Measurements from ENCODE around the gene PDPN.

Gene PDPN

GRCh38 chr1:13581446-13581845, 2.2 kb upstream of the PDPN start:
- no peak for DNase-seq

DNA sequence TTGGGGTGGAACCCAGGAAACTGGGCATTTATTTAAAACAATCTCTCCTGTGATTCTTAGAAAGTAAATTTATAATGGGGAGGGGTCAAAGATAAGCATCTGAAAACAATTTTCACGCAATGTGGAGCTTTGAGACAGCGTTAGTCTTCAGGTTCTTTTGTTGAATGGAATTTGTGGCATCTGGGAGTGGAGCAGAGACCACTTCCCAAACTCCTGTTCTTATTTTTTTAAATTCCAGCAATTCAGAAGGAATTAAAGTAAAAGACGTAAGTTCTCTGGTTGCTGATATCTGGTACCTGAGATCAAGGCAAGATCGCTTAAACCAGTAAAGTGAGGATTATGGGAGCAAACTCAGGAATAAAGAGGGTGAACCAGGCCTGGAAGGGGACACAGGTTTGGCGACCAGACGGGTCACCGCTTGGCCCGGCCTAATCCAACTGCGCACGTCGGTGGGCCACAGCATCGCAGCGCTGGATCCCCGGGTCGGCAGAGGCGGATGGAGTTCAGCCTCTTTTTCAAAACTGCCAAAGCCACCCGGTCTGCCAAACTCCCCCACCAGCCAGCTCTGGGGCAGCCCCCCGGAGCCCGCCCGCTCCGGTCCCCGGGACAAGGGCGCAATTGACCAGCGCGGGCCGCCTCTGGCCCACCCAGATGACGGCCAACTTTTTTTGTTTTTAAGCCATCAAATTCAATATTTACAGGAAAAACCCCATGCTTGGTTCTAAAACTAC, 754 bp upstream of the PDPN start:
- DNase-seq: no peak

GRCh38 chr1:13583966-13584791, 547 bp downstream of the PDPN start:
- DNase-seq: no peak

GRCh38 chr1:13584876-13585611, 1.4 kb downstream of the PDPN start:
- no peak for DNase-seq

DNA sequence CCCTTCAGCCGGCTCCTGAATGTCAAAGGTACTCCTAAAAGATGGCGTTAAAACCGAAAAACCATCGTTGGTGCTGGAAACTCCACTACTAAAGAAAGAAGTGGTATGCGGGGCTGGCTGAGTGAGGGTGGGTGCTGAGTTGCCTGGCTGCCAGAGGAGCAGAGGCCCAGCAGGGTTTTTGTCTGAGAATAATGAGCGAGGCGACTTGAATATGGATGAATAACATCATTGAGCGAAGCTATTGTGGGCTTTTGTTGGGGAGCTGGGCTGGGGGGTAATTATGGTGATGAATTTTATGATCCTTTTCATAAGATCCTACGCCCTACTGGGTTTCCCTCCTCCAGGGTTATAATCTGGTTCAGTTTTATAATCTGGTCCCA, 2.0 kb downstream of the PDPN start:
- no peak for DNase-seq

DNA sequence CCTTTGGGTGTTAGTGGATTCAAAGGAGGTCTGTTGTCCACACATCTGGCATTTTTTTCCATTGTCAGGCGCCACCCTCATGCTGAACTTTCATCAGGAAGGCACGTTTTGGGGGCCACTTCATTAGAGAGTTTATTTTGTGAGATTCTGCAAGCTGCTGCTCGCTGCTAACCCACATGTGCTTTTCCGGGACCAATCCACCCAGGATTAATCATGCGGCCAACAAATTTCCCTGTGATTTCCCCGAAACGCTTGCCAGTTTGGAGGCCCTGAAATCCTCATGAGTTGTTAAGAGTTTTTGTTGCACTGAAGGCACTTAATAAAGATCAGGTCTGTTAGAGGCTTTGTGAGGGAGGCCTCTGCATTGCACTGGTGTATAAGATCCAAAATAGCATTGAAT, 2.4 kb downstream of the PDPN start:
- DNase-seq: no peak

DNA sequence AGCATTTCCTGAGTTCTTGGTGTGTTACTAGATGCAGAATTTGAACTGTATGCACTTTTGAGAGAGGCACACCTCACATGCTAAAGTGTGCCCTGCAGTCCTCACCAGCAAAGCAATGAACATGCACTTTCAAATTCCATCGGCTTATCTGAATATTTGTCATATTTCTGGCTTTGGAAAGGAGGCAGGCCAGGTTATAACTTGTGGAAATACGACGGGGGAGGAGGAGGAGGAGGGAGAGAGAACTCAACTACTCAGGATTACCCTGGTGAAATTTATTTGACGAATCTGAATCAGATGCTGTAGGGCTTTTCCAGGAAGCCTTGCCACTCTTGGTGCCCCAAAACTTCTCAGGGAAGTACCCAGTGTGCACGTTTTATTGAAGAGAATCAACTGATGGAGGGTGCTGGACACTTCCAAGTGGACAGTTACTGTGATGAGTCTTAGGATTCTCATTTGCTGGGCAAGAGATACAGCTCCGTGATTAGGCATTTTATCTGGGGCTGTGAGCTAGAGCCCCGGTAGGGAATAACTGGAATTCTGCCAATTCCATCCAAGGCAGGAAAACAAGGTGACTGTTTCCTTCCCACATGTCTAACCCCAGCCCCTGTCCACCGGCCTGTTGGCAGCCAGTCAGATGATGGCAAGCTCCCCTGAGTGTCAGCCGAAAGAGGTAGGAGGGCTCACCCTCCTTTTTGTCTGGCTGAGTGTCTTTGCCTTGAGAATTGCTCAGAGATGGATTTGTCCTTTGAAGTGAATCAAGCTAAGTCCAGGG, 3.8 kb downstream of the PDPN start:
- DNase-seq: no peak

DNA sequence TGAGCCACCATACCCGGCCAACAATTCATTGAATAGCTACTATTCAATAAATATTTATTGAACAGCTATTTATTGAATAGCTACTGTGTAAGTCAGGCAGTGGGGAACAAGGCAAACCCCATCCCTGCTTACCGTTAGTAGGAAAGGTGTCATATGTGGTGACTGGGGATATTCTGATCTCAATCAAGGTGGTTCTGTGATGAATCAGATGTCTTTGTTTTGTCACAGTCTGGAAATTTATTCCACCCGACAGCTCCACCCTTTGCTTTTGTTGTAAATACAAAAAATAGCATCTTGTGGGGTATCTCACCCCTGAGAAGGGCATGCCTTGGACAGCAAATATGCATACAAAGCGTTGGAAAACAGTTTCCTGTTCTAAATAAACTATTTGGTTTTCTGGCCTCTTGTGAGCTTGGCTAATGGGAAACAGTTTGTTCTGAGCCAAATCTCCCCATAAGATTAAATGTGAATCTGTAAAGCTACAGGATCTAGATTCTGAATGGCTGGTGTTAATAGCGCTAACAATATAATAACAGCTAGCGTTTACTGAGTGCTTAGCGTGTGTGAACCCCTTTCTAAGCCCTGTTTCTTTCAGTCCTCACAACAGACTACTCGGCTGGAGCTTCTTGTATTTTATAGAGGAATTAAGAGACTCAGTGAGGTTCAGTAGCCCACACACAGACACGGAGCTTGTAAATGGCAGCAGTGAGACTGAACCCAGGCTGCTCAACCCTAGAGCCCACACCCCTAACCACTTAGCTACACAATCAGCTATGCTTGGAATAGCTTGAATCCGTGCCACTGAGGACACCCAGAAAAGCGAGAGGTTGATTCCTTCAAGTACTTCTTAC, 5.5 kb downstream of the PDPN start:
- no peak for DNase-seq

GRCh38 chr1:13590486-13590885, 6.9 kb downstream of the PDPN start:
- no peak for DNase-seq

GRCh38 chr1:13593511-13594131, 10.0 kb downstream of the PDPN start:
- DNase-seq: no peak

- no peak for DNase-seq
Observed at GRCh38 chr1:13595411-13595810, 11.8 kb downstream of the PDPN start.

GRCh38 chr1:13597166-13597565, 13.5 kb downstream of the PDPN start:
- no peak for DNase-seq

GRCh38 chr1:13600762-13601453, 17.3 kb downstream of the PDPN start:
- no peak for DNase-seq

GRCh38 chr1:13604176-13604575, 20.5 kb downstream of the PDPN start:
- no peak for DNase-seq

DNA sequence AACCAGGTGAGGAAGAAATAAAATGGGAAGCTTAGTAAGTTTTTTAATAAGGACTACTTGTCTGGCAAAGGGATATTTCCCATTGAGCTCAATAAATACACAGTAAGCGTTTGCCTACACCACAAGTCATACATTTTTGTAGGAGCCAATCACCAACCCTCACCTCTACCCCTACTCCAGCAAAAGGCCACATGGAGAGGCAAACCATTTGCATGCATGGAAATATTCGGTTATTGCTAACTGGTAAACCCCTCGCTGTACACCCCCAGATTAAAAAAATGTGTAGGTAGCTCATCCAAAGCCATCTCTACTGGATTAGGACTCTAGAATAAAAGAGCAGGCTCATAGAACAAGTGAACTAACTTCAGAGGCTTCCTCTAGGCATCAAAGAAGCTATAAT, 21.1 kb downstream of the PDPN start:
- no peak for DNase-seq

- no peak for DNase-seq
Observed at GRCh38 chr1:13605159-13605558, 21.5 kb downstream of the PDPN start.

GRCh38 chr1:13607002-13607401, 23.4 kb downstream of the PDPN start:
- no peak for DNase-seq

DNA sequence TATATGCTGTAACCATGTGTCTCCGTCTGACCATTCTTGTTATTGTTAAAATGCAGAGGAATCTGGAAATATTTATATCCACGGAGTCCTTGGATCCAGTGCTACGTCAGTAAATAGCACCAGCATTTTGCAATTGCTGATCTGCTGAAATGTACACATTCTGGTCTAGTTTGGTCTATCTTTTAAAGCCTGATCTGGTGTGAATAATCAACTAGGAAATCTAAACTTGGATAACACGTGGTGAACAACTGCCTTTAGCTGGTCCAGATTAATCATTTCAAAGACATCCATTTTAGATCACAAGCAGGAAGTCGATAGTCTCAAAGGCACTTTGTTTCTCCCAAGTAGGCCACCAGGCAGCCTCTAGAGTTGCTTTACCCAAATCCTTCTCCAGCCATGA, 32.6 kb downstream of the PDPN start:
- DNase-seq: no peak

DNA sequence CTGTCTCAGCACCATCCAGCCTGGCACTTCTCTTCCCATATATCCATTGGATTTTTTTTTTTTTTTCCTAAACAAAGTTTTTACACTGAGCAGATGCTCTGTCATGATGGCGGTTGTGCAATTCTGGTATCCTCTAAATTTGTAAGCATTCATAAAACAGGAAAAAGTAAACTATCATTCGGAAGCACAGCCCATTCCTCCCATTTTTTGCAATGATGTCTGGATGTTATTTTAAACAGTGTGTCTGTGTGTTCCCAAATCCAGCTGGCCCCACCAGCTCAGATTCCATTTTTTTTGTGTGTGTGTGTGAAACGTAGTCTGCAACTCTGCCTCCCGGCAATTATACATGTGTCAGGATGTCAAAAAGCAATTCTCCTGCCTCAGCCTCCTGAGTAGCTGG, 33.5 kb downstream of the PDPN start:
- no peak for DNase-seq

- no peak for DNase-seq
Observed at GRCh38 chr1:13617773-13618172, 34.1 kb downstream of the PDPN start.

GRCh38 chr1:13618483-13618882, 34.9 kb downstream of the PDPN start:
- DNase-seq: no peak
